HG03060 (cell line): Measurements from ENCODE around the gene INHBE.
"Not testable (repeated sequence)": the region's sequence is repeated elsewhere in the genome, so short reads cannot be mapped to it uniquely, and the experiment has no call there.

Source experiments
- ATAC-seq: cut with Tn5 transposase; IDR thresholded peaks from one replicate; pipeline ENCODE4 v1.9.1; 2021; ENCODE audit warnings: low read depth, moderate number of reproducible peaks; ENCODE audit not compliant: unreplicated experiment

INHBE gene

DNA sequence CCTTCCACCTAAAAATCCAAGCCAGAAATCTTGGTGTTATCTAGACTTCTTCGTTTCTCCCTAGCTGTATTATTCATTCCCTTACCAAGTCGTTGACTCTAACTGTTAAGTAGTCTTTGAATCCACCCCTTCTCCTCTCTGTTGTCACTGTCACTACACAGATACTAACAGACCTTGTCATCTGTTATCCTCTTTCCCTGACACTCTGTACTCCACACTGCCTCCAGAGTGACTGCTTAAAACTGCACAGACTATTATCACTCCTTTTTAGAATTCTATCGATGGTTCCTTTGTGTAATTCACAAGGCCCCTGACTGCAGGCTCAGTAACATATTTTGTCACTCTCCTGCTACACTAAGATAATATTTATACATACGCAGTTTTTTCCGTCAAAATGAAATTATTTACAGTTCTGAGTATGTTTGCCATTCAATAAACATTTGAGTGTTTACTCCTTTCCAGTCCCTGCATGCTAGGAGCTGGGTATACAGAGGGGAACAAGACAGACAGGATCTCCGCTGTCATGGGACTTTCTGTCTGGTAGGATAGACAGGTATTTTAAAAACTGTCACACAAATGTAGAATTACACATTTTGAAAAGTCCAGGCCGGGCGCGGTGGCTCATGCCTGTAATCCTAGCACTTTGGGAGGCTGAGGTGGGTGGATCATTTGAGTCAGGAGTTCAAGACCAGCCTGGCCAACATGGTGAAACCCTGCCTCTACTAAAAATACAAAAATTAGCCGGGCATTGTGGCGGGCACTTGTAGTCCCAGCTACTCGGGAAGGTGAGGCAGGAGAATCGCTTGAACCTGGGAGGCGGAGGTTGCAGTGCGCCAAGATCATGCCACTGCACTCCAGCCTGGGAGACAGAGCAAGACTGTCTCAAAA, 36.5 kb downstream of the INHBE start:
- ATAC-seq: no peak

GRCh38 chr12:57495051-57495701, 40.1 kb downstream of the INHBE start:
- ATAC-seq: not testable (repeated sequence)

GRCh38 chr12:57496822-57497221, 41.7 kb downstream of the INHBE start:
- no peak for ATAC-seq

DNA sequence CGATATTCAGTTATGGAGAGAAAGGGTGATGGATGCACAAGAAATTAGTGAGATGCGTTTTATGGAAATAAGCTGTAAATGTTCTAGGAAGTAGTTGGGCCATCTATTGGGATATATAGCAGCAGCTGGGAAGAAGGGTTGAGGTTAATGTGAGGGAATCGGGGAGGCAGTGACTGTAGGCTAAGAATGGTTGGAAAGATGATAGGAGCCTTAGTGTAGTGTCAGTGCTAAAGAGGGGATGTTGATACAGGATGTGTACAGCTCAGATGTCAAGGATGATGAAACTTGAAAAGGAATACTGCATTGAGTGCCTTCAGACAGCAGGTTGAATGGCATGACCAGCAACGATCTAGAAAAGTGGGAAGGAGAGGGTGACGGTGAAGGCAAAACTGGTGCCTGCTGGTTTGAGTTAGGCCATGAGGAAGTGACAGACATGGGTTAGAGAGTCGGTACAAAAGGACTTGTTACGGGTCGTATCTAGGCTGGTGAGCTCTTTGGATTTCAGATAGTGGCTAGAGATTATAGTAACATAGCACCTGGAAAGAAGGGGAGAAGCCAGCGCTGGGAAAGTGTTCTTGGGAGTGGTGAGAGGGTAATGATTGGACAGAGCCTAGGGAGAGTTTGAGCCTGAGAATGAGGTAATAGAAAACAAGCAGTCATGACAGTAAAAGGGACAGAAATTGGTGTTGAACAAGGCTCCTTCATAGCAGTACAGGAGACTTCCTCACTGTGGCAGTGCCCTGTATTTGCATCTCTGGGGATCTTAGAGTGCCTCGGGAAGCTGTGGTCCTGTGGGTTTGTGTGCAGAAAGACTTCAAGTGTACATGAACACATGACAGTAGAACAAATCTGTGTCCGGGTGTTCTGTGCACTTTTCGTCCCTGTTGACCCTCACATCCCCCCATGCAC, 42.4 kb downstream of the INHBE start:
- no peak for ATAC-seq

- ATAC-seq: no peak
Measured at GRCh38 chr12:57498132-57498502, 43.0 kb downstream of the INHBE start.

DNA sequence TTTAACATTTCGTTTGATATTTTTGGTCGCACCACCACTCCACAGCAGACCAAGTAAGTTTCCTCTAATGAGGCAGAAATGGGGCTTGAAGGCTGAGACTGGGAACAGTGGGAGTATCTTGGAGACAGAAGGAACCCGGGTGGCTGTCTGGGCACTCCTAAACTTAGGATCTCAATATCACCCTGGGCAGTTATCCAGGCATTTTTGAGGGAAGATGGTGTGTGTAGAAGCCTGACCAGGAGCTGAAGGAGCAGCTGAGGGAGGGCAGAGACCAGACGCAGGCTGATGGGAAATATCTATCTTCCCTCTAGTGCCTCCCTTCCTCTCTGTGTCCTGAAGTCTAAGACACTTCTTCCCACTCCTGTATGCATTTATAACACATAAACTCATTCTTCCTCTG, 43.5 kb downstream of the INHBE start:
- no peak for ATAC-seq

DNA sequence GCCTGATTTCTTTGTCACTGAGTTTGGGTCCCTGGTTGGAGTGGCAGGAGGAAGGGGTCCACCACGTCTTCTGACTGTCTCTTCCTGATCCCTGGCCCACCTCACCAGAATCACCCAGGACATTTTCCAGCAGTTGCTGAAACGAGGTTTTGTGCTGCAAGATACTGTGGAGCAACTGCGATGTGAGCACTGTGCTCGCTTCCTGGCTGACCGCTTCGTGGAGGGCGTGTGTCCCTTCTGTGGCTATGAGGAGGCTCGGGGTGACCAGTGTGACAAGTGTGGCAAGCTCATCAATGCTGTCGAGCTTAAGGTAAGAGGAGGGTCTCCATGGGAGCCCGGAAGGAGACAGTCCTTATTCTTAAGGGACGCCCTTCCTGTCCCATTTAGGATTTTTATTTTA, 45.1 kb downstream of the INHBE start:
- ATAC-seq: no peak

DNA sequence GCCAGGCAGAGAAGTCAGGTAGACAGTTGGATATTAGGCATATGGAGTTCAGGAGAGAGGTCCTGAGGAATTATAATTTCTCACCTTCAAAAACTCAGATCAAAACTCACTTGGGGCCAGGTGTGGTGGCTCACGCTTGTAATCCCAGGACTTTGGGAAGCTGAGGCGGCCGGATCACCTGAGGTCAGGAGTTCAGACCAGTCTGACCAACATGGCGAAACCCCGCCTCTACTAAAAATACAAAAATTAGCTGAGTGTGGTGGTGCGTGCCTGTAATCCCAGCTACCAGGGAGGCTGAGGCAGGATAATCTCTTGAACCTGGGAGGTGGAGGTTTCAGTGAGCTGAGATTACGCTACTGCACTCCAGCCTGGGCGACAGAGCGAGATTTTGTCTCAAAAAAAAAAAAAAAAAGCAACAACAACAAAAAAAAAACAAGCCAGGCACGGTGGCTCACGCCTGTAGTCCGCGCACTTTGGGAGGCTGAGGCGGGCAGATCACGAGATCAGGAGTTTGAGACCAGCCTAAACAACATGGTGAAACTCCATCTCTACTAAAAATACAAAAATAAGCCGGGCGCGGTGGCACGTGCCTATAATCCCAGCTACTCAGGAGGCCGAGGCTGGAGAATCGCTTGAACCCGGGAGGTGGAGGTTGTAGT, 47.3 kb downstream of the INHBE start:
- ATAC-seq: not testable (repeated sequence)

DNA sequence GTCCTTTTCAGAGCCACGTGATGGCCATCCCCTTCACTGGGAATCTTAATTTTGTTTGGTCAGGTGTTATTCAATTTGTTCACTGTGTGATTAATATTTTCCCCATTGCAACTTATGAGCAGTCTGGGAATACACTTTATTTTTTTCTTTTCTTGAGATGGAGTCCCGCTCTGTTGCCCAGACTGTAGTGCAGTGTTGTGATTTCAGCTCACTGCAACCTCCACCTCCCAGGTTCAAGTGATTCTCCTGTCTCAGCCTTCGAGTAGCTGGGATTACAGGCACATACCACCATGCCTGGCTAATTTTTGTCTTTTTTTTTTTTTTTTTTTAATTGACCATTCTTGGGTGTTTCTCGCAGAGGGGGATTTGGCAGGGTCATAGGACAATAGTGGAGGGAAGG, 51.4 kb downstream of the INHBE start:
- ATAC-seq: not testable (repeated sequence)
